Stimulated activated CD8-positive, alpha-beta memory T cell treated with anti-CD3 and anti-CD28 coated beads, Interleukin-2, amount 100 ng/mL, for 1 hour (primary cell): ENCODE data around the gene SIPA1L2.

Experiments used
- DNase-seq, 2 donors: peaks; one replicate each; pipeline ENCODE4 v3.0.0-alpha.2; 2020; ENCODE audit warnings: low read depth in 2 of 2

Gene SIPA1L2

GRCh38 chr1:232650418-232650817 lies 20.5 kb upstream of the SIPA1L2 start:
- no peak for DNase-seq

GRCh38 chr1:232648316-232648715 lies 18.4 kb upstream of the SIPA1L2 start:
- no peak for DNase-seq

- DNase-seq = no peak
These were observed 14.3 kb upstream of the SIPA1L2 start for GRCh38 chr1:232644209-232644608.

GRCh38 chr1:232643251-232643650 lies 13.3 kb upstream of the SIPA1L2 start:
- DNase-seq = no peak

GRCh38 chr1:232641507-232641906 lies 11.6 kb upstream of the SIPA1L2 start:
- no peak for DNase-seq

GRCh38 chr1:232636799-232637198 lies 6.9 kb upstream of the SIPA1L2 start:
- no peak for DNase-seq

GRCh38 chr1:232635778-232636356 lies 5.9 kb upstream of the SIPA1L2 start:
- DNase-seq = no peak

GRCh38 chr1:232635279-232635678 lies 5.3 kb upstream of the SIPA1L2 start:
- DNase-seq = no peak

- no peak for DNase-seq
These were observed 4.2 kb upstream of the SIPA1L2 start for GRCh38 chr1:232634096-232634495.

- no peak for DNase-seq
These were observed 912 bp upstream of the SIPA1L2 start for GRCh38 chr1:232630894-232631195.

GRCh38 chr1:232629250-232630046 lies 485 bp downstream of the SIPA1L2 start:
- no peak for DNase-seq

- no peak for DNase-seq
These were observed 1.3 kb downstream of the SIPA1L2 start for GRCh38 chr1:232628335-232629249.

GRCh38 chr1:232627645-232628334 lies 2.1 kb downstream of the SIPA1L2 start:
- DNase-seq = no peak

- no peak for DNase-seq
These were observed 2.8 kb downstream of the SIPA1L2 start for GRCh38 chr1:232627171-232627570.

GRCh38 chr1:232626452-232626851 lies 3.5 kb downstream of the SIPA1L2 start:
- DNase-seq = no peak

- DNase-seq = no peak
These were observed 4.5 kb downstream of the SIPA1L2 start for GRCh38 chr1:232625319-232625868.

GRCh38 chr1:232624546-232625281 lies 5.2 kb downstream of the SIPA1L2 start:
- DNase-seq = no peak

- no peak for DNase-seq
These were observed 7.0 kb downstream of the SIPA1L2 start for GRCh38 chr1:232622981-232623380.

- DNase-seq = no peak
These were observed 7.6 kb downstream of the SIPA1L2 start for GRCh38 chr1:232622378-232622777.

GRCh38 chr1:232621050-232621449 lies 8.9 kb downstream of the SIPA1L2 start:
- DNase-seq = no peak

GRCh38 chr1:232620356-232620969 lies 9.5 kb downstream of the SIPA1L2 start:
- no peak for DNase-seq
